HG03460 (cell line): ENCODE measurements around the gene KLHL22.
"Not testable (repeated sequence)": the region's sequence is repeated elsewhere in the genome, so short reads cannot be mapped to it uniquely, and the experiment has no call there.

Experiments used
- ATAC-seq: cut with Tn5 transposase; IDR thresholded peaks from one replicate; pipeline ENCODE4 v1.9.1; 2021; ENCODE audit not compliant: unreplicated experiment

KLHL22 gene

DNA sequence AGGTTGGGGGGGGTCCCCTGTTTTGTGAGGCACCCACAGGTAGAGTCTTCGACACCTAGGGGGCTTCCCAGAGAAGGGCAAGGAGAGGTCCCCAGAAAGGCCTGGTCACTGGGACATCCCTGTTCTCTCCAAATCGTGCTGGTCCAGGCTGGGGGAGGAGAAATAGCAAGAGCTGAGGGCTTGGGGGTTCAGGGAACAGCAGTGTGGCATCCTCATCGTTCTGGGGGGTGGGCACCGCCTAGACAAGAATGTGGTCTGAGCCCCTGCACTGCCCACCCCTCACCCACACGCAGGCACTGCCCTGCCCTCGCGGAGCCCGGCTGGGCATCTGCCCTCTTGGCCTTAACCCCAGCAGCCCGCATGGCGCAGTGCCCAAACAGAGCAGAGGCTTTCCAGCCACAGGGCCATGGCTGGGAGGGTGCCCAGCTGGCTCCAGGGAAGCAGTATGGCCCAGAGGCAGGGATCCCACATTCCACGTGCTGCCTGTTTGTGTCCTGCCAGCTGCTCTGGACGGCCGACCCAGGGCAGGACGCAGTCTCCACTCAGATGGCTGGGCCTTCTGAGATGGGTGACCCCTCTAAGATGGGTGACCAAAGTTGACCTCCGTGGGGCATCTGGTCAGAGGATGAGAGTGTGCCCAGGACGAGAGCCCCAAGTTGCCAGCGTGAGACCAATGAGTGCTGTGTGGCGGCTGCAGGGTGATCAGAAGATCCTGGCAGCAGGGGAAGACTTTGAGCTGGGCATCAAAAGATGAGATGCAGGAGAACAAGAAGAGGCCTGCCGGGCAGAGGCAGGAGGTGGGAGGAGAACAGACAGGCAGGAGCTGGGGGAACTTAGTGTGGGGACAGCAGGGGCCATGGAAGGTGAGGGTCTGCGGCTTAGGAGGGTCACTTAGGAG, 72.3 kb downstream of the KLHL22 start:
- no peak for ATAC-seq

- no peak for ATAC-seq
Observed at GRCh38 chr22:20422271-20423007, 73.2 kb downstream of the KLHL22 start.

- ATAC-seq = no peak
Observed at GRCh38 chr22:20421507-20421874, 74.1 kb downstream of the KLHL22 start.

GRCh38 chr22:20420157-20420842, 75.3 kb downstream of the KLHL22 start:
- ATAC-seq = no peak

DNA sequence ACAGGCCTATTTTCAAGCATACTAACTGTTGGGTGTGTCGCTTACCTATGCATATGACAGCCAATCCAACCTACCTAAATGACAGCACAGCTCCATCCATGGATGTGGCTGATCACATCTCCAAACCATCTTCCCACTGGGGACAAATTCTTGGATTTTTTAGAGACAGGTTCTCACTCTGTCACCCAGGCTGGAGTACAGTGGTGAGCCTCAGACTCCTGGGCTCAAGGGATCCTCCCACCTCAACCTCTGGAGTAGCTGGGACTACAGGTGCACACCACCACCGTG, 76.0 kb downstream of the KLHL22 start:
- no peak for ATAC-seq

DNA sequence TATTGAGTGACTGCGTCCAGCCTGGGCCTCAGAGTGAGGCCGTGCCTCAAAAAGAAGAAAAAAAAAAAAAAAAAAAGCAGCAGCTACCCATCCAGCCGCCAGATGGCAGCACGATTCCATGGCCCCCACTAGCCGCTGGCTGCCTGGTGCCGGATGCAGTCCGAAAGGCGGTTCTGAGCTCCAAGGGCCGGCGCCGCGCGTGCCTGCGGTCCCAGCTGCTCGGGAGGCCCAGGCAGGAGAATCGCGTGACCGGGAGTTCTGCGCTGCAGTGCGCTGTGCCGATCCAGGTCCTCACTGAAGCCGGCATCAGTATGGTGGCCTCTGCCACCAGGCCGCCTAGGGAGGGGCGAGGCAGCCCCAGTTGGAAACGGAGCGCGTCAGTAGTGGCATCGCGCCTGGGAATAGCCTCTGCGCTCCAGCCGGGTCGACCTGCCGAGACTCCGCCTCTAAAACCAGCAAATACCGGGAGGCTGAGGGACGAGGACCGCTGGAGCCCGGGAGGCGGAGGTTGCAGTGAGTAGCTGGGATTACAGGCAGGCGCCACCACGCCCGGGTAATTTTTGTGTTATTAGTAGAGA, 77.3 kb downstream of the KLHL22 start:
- no peak for ATAC-seq

- not testable (repeated sequence) for ATAC-seq
Observed at GRCh38 chr22:20415699-20416098, 79.9 kb downstream of the KLHL22 start.

DNA sequence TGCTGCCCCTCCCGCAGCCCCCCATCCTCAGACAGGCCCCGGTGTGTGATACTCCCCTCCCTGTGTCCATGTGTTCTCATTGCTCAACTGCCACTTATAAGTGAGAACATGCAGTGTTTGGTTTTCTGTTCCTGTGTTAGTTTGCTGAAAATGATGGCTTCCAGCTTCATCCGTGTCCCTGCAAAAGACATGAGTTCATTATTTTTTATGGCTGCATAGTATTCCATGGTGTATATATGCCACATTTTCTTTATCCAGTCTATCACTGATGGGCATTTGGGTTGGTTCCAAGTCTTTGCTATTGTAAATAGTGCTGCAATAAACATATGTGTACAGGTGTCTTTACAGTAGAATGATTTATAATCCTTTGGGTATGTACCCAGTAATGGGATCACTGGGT, 80.4 kb downstream of the KLHL22 start:
- ATAC-seq = not testable (repeated sequence)

DNA sequence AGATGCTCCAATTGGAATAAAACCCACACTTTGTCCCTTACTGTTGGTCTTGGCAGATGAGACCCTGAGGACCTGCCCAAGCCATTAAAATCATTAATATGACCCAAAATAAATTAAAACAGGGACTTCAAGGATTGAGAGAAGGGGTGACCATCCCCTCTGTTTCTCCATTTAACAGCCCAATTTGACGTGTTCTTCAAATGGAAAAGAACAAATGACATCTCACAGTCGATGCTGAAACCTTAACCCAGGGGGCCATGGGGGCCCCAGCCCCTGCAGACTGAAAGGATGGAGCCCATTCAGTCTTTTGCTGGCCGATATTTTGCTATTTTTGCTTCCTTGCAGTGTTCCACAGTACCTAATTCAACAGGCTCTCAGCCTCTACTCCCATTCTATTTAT, 81.1 kb downstream of the KLHL22 start:
- ATAC-seq = no peak

GRCh38 chr22:20414059-20414440, 81.5 kb downstream of the KLHL22 start:
- ATAC-seq = no peak

DNA sequence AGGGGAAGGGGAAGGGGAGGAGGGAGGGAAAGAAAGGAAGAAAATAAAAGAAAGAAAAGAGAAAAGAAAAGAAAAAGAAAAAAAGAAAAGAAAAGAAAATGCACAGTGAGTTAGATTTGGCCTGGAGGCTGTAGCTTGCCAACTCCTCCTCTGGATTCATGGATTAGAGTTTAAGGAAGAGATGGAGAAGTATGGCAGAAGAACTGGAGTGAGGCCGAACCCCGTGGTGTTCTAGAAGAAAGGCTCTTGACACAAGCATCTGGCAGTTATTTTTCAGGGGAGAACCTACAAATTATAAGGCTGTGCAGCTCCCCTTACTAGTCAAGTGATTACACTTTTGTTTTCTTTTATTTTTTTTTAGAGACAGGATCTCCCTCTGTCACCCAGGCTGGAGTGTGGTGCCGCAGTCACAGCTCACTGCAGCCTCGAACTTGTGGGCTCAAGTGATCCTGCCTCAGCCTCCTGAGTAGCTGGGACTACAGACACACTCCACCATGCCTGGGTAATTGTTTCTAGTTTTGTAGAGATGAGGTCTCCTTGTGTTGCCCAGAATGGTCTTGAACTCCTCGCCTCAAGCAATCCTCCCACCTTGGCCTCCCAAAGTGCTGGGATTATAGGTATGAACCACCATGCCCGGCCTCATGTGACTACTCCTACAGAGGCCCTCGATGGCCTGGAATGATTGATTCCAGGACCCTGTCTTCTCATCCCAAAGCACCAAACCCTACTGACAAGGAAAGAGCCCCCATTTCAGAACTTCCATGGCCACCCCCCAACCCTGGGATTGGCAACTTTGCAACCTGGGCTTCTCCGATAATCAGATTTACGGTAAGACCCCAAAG, 82.2 kb downstream of the KLHL22 start:
- ATAC-seq = no peak

- ATAC-seq = no peak
Observed at GRCh38 chr22:20412474-20413216, 83.0 kb downstream of the KLHL22 start.

DNA sequence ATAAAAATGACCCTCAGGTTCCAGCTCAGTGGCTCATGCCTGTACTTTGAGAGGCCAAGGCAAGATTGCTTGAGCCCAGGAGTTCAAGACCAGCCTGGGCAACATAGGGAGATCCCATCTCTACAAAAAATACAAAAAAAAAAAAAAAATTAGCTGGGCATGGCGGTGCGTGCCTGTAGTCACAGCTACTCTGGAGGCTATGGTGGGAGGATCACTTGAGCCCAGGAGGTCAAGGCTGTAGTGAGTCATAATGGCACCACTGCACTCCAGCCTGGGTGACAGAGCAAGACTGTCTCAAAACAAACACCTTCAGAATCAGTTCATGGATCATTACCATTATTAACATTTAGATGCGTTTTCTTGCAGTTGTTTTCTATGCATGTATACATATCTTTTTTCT, 86.2 kb downstream of the KLHL22 start:
- not testable (repeated sequence) for ATAC-seq

- no peak for ATAC-seq
Observed at GRCh38 chr22:20408891-20409290, 86.7 kb downstream of the KLHL22 start.

GRCh38 chr22:20407829-20408228, 87.8 kb downstream of the KLHL22 start:
- no peak for ATAC-seq

GRCh38 chr22:20406686-20407408, 88.7 kb downstream of the KLHL22 start:
- ATAC-seq = no peak

DNA sequence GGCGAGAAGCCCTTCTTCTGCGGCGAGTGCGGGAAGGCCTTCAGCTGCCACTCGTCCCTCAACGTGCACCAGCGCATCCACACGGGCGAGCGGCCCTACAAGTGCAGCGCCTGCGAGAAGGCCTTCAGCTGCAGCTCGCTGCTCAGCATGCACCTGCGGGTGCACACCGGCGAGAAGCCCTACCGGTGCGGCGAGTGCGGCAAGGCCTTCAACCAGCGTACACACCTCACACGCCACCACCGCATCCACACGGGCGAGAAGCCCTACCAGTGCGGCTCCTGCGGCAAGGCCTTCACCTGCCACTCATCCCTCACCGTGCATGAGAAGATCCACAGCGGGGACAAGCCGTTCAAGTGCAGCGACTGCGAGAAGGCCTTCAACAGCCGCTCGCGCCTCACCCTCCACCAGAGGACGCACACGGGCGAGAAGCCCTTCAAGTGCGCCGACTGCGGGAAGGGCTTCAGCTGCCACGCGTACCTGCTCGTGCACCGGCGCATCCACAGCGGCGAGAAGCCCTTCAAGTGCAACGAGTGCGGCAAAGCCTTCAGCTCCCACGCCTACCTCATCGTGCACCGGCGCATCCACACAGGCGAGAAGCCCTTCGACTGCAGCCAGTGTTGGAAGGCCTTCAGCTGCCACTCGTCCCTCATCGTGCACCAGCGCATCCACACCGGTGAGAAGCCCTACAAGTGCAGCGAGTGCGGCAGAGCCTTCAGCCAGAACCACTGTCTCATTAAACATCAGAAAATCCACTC, 89.5 kb downstream of the KLHL22 start:
- no peak for ATAC-seq

DNA sequence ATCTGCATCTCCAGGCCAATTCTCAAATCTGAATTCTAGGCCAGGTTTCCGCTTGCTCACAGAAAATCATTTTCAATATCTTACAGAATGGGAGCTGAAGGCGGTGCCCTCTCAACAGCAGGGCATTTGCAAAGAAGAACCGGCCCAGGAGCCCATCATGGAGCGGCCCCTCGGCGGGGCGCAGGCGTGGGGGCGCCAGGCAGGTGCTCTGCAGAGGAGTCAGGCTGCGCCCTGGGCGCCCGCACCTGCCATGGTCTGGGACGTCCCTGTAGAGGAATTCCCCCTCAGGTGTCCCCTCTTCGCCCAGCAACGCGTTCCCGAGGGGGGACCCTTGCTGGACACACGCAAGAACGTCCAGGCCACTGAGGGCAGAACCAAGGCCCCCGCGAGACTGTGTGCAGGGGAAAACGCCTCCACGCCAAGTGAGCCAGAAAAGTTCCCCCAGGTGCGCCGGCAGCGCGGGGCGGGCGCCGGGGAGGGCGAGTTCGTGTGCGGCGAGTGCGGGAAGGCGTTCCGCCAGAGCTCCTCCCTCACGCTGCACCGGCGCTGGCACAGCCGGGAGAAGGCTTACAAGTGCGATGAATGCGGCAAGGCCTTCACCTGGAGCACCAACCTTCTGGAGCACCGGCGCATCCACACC, 90.2 kb downstream of the KLHL22 start:
- ATAC-seq = no peak
